Endothelial cell of umbilical vein (primary cell): Measurements from ENCODE around the gene SERPINB4. TPM values are rescaled to one million over a fixed set of nuclear protein-coding genes. Genes with fewer than 3 reads are reported as not detected.

Experiments
- BruUV-seq: library from RNA; stranded (reverse); fragments of 400-500 nt; replicated peaks from 2 replicates; lab custom pipeline; 2021; lab: Mats Ljungman, UMichigan
- CTCF ChIA-PET: fragments of 300-600, 350-600 bp; sonication (Branson Sonifier 250); formaldehyde crosslinking; loops from one replicate; lab custom pipeline; 2021; ENCODE audit warnings: antibody characterized with exemption, inconsistent platforms; lab: Charles Lee
- POLR2A ChIA-PET: fragments of 300-600, 350-600 bp; sonication (Branson Sonifier 250); formaldehyde crosslinking; loops from one replicate; lab custom pipeline; 2021; ENCODE audit warnings: antibody characterized with exemption, inconsistent platforms; lab: Charles Lee
- DNase-seq: peaks from one replicate; pipeline ENCODE4 v3.0.0-alpha.2; 2011; ENCODE audit warnings: low read depth, low spot score
- FAIRE-seq: peaks from 2 replicates; lab custom pipeline; 2011; peaks lifted over from hg19 to GRCh38; lab: Jason Lieb, UNC
- H2AFZ ChIP-seq: 2 replicates; pipeline ENCODE4 v1.6.0; 2012; ENCODE audit warnings: low read depth, low read length, control low read depth, inconsistent platforms
- H3K27ac ChIP-seq: 2 replicates; pipeline ENCODE4 v1.5.1; 2011; ENCODE audit warnings: low read depth, mild to moderate bottlenecking, control low read depth, low read length, moderate library complexity; ENCODE audit not compliant: insufficient read depth
- H3K27me3 ChIP-seq, 2 experiments: 2 replicates each; pipeline versions ENCODE4 v1.6.0 to v1.6.1; 2011; ENCODE audit warnings: low read length in 2 of 2, mixed read lengths in 1 of 2; ENCODE audit not compliant: control insufficient read depth in 2 of 2, insufficient read depth in 2 of 2
- H3K36me3 ChIP-seq, 2 experiments: 2 replicates in 1 of 2; 3 replicates in 1 of 2; pipeline ENCODE4 v1.5.1; 2011; ENCODE audit warnings: low read length in 2 of 2, mild to moderate bottlenecking in 1 of 2, moderate library complexity in 1 of 2; ENCODE audit not compliant: control insufficient read depth in 2 of 2, insufficient read depth in 2 of 2; ENCODE audit errors: extremely low read depth in 1 of 2
- H3K4me1 ChIP-seq: 3 replicates; pipeline ENCODE4 v1.5.1; 2011; ENCODE audit warnings: mild to moderate bottlenecking, low read length; ENCODE audit not compliant: control insufficient read depth, insufficient read depth; ENCODE audit errors: extremely low read depth
- H3K4me2 ChIP-seq: 2 replicates; pipeline ENCODE4 v1.6.1; 2011; ENCODE audit warnings: low read length, control low read depth, mixed read lengths; ENCODE audit not compliant: insufficient read depth
- H3K4me3 ChIP-seq, 3 experiments: fragments of 200-600 bp in 1 of 3; sonication (generic), shearing (Covaris generic) in 1 of 3; replicated peaks in 1 of 3; 2 replicates each; pipeline ENCODE4 v1.5.1; 2011 to 2016; ENCODE audit warnings: control low read depth in 3 of 3, low read length in 3 of 3, mild to moderate bottlenecking in 2 of 3, inconsistent platforms in 1 of 3, low read depth in 1 of 3, moderate library complexity in 1 of 3; ENCODE audit not compliant: insufficient read depth in 1 of 3
- H3K79me2 ChIP-seq: 2 replicates; pipeline ENCODE4 v1.6.0; 2012; ENCODE audit warnings: low read length, inconsistent platforms; ENCODE audit not compliant: control insufficient read depth, insufficient read depth
- H3K9ac ChIP-seq: replicated peaks from 2 replicates; pipeline ENCODE3; 2011; ENCODE audit warnings: low read length, control low read depth; ENCODE audit not compliant: insufficient read depth; ENCODE audit errors: extremely low read depth
- H3K9me1 ChIP-seq: replicated peaks from 3 replicates; pipeline ENCODE4 v1.6.0; 2011; ENCODE audit warnings: mild to moderate bottlenecking, low read length; ENCODE audit not compliant: control insufficient read depth, insufficient read depth; ENCODE audit errors: extremely low read depth
- H3K9me3 ChIP-seq: replicated peaks from 2 replicates; pipeline ENCODE4 v1.5.1; 2012; ENCODE audit warnings: low read length, inconsistent platforms; ENCODE audit not compliant: control insufficient read depth, insufficient read depth
- H4K20me1 ChIP-seq: replicated peaks from 2 replicates; pipeline ENCODE3; 2011; ENCODE audit warnings: mild to moderate bottlenecking, low read length; ENCODE audit not compliant: control insufficient read depth, insufficient read depth; ENCODE audit errors: extremely low read depth
- EZH2 ChIP-seq: IDR thresholded peaks from 2 replicates; pipeline ENCODE4 v1.6.1; 2012; ENCODE audit warnings: borderline replicate concordance, low read depth, mild to moderate bottlenecking, moderate library complexity, low read length, inconsistent platforms; ENCODE audit not compliant: severe bottlenecking
- FOS ChIP-seq: IDR thresholded peaks from 2 replicates; pipeline ENCODE4 v1.6.1; 2011; ENCODE audit warnings: mild to moderate bottlenecking, low read length, moderate library complexity, borderline replicate concordance; ENCODE audit not compliant: insufficient read depth
- GATA2 ChIP-seq: IDR thresholded peaks from 2 replicates; pipeline ENCODE4 v1.7.0; 2011; ENCODE audit warnings: low read depth, mild to moderate bottlenecking, moderate library complexity, mixed read lengths, low read length; ENCODE audit not compliant: insufficient read length, insufficient read depth
- JUN ChIP-seq: IDR thresholded peaks from 2 replicates; pipeline ENCODE4 v1.6.1; 2011; ENCODE audit warnings: borderline replicate concordance, low read depth; ENCODE audit not compliant: insufficient read length, insufficient read depth
- MAX ChIP-seq: IDR thresholded peaks from 2 replicates; pipeline ENCODE4 v1.6.1; 2011; ENCODE audit not compliant: insufficient read depth, insufficient read length
- MYC ChIP-seq: IDR thresholded peaks from one replicate; pipeline ENCODE4 v1.6.1; 2011; ENCODE audit warnings: mild to moderate bottlenecking, low read depth, low read length
- POLR2A ChIP-seq: IDR thresholded peaks from 2 replicates; pipeline ENCODE4 v1.6.1; 2012; ENCODE audit warnings: low read depth, mild to moderate bottlenecking, control low read depth, low read length
- POLR2AphosphoS5 ChIP-seq: IDR thresholded peaks from 2 replicates; pipeline ENCODE4 v1.6.1; 2012; ENCODE audit warnings: low read depth, mild to moderate bottlenecking, control low read depth, low read length, moderate library complexity; ENCODE audit not compliant: insufficient read depth
- dilution Hi-C: fragments of 300-500 bp; cut with MboI; formaldehyde crosslinking; loops from one replicate; pipeline ENCODE4 v1.15.0; 2019; ENCODE audit warnings: low sequenced_read_pairs; ENCODE audit not compliant: extremely low pct_ligation_motif_present
- intact Hi-C: fragments of 100-400 bp; cut with micrococcal nuclease; formaldehyde crosslinking; loops from one replicate; pipeline ENCODE4 v1.10.0; 2022
- polyA plus RNA-seq, 4 experiments: library from polyadenylated mRNA; depleted of rRNA in 3 of 4; stranded (reverse) in 3 of 4; unstranded in 1 of 4; fragments of >200 nt; gene quantifications; 2 replicates each; pipeline versions ENCODE4 v1.2.1 to v1.2.3, GENCODE V29; 2011 to 2012; ENCODE audit warnings: missing spikeins in 1 of 4
- total RNA-seq: library from RNA; stranded (reverse); gene quantifications from 2 replicates; pipeline ENCODE4 v1.2.3, GENCODE V29; 2021
- TF ChIP-seq, protein P1 (sequence below), 2 donors: IDR thresholded peaks; 1 replicate in 1 of 2; 2 replicates in 1 of 2; pipeline ENCODE4 v1.5.1; 2011; ENCODE audit warnings: low read length in 2 of 2, mild to moderate bottlenecking in 2 of 2, moderate library complexity in 2 of 2, control low read depth in 1 of 2, inconsistent platforms in 1 of 2, low read depth in 1 of 2; ENCODE audit not compliant: insufficient read depth in 1 of 2; ENCODE audit errors: extremely low read depth in 1 of 2

SERPINB4 gene
- total and polyA plus RNA-seq, 2 donors (not counting 3 experiments of a cell fraction or from before 2014, with no cell fraction given), result not detected

- H3K9me3 ChIP-seq, result no peaks in the 10 kb centered on the region
- H3K79me2 ChIP-seq, result no peaks in the 10 kb centered on the region
- no peak for DNase-seq
- H3K4me3 ChIP-seq, result no peak overlapping the region
- no peaks in the 10 kb centered on the region for H3K4me1 ChIP-seq
- H2AFZ ChIP-seq, result no peak overlapping the region
- FAIRE-seq, result no peak
- intact Hi-C loops, result no loop called here
- no peak overlapping the region for H3K27ac ChIP-seq
- H3K27me3 ChIP-seq, result no peaks in the 10 kb centered on the region
- ChIA-PET POLR2A (no interaction called here), CTCF (no interaction called here)
- no TSS peak for BruUV-seq
- dilution Hi-C loops, result no loop called here
- no peak overlapping the region for H3K4me2 ChIP-seq
- H3K36me3 ChIP-seq, result no peaks in the 10 kb centered on the region
- no peaks in the 10 kb centered on the region for H4K20me1 ChIP-seq
- H3K9me1 ChIP-seq, result no peaks in the 10 kb centered on the region
- TF ChIP-seq JUN (no peak), EZH2 (no peak), FOS (no peak), POLR2A (no peak), GATA2 (no peak), MYC (no peak), POLR2AphosphoS5 (no peak), MAX (no peak)
- TF ChIP-seq, protein P1, sequence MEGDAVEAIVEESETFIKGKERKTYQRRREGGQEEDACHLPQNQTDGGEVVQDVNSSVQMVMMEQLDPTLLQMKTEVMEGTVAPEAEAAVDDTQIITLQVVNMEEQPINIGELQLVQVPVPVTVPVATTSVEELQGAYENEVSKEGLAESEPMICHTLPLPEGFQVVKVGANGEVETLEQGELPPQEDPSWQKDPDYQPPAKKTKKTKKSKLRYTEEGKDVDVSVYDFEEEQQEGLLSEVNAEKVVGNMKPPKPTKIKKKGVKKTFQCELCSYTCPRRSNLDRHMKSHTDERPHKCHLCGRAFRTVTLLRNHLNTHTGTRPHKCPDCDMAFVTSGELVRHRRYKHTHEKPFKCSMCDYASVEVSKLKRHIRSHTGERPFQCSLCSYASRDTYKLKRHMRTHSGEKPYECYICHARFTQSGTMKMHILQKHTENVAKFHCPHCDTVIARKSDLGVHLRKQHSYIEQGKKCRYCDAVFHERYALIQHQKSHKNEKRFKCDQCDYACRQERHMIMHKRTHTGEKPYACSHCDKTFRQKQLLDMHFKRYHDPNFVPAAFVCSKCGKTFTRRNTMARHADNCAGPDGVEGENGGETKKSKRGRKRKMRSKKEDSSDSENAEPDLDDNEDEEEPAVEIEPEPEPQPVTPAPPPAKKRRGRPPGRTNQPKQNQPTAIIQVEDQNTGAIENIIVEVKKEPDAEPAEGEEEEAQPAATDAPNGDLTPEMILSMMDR (IDR thresholded peaks at IDR 0.05; ENCODE audit: extremely low read depth in 1 of 2, insufficient read depth in 1 of 2, low read depth in 1 of 2, low read length in 2 of 2), result no peak
- no peak overlapping the region for H3K9ac ChIP-seq
Measured at GRCh38 chr18:63619661-63620060, 24.4 kb downstream of the SERPINB4 start.
